HEK293 (cell line): ENCODE results near the gene NOXO1.

ENCODE experiments used
- KLF1 ChIP-seq: fragments of 450-650 bp; formaldehyde crosslinking; IDR thresholded peaks from 2 replicates; pipeline ENCODE4 v1.5.1; 2016; ENCODE audit warnings: missing biosample characterization, missing genetic modification characterization
- TCF7L2 ChIP-seq: IDR thresholded peaks from 2 replicates; pipeline ENCODE4 v1.6.1; 2011; ENCODE audit warnings: low read depth, mild to moderate bottlenecking, inconsistent platforms, low read length, moderate library complexity, borderline replicate concordance
- ZNF138 ChIP-seq: fragments of 450-650 bp; formaldehyde crosslinking; IDR thresholded peaks from 2 replicates; pipeline ENCODE4 v1.5.1; 2016; ENCODE audit warnings: missing biosample characterization, missing genetic modification characterization, borderline replicate concordance
- ZNF146 ChIP-seq: fragments of 450-650 bp; formaldehyde crosslinking; IDR thresholded peaks from 2 replicates; pipeline ENCODE4 v1.5.1; 2016; ENCODE audit warnings: missing biosample characterization, missing genetic modification characterization
- ZNF214 ChIP-seq: fragments of 450-650 bp; formaldehyde crosslinking; IDR thresholded peaks from 2 replicates; pipeline ENCODE4 v1.5.1; 2017; ENCODE audit warnings: missing biosample characterization, mild to moderate bottlenecking, missing genetic modification characterization, borderline replicate concordance
- ZNF394 ChIP-seq: fragments of 450-650 bp; formaldehyde crosslinking; IDR thresholded peaks from 2 replicates; pipeline ENCODE4 v1.5.1; 2016; ENCODE audit warnings: missing biosample characterization, missing genetic modification characterization, mild to moderate bottlenecking, moderate library complexity, borderline replicate concordance
- ZNF548 ChIP-seq: fragments of 450-650 bp; formaldehyde crosslinking; IDR thresholded peaks from 2 replicates; pipeline ENCODE4 v1.5.1; 2016; ENCODE audit warnings: missing biosample characterization, missing genetic modification characterization
- TF ChIP-seq, protein P1 (sequence below): fragments of 450-650 bp; formaldehyde crosslinking; IDR thresholded peaks from 2 replicates; pipeline ENCODE4 v1.5.1; 2016; ENCODE audit warnings: missing biosample characterization, missing genetic modification characterization
- TF ChIP-seq, protein P2 (sequence below): fragments of 450-650 bp; IDR thresholded peaks from 2 replicates; pipeline ENCODE4 v1.5.1; 2018; ENCODE audit warnings: missing biosample characterization, mild to moderate bottlenecking, missing genetic modification characterization
- TF ChIP-seq, protein P3 (sequence below): fragments of 450-650 bp; formaldehyde crosslinking; IDR thresholded peaks from 2 replicates; pipeline ENCODE4 v1.5.1; 2017; ENCODE audit warnings: missing biosample characterization, missing genetic modification characterization

DNA sequence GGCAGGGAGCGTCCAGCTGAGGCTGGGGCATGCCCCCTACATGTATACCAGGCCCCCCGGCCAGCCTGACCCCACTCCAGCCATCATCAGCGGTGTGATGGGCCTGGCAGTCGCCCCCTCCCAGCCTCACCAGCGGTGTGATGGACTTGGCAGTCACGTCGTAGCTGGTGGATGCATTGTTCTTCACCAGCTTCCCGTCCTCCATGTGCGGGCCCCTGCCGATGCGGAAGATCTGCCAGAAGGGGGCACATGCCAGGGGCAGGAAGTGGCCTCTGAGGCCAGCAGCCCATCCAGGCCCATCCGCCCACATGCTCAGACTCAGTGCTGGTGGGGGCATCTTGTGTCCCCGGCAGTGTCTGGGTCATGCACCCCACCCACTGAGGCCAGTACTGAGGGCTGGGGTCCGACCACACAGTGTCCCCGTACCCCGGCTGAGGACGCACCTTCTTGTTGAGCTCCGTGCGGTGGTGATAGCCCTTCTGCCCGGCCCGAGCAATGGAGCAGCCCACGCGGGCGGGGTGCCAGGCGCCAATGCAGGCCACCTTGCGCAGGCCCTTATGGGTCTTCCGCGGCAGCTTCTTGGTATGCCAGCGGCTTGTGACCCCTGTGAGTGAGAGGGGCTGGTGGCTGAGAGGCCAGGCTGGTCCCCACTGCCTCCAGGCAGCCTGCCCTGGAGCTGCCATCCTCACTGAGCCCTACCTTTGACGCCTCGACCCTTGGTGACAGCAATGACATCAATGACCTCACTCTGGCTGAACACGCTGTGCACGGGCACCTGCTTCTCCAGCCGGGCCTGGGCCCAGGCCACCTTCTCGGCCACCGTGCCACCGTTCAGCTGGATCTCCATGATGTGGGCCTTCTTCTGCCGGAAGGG, 34.5 kb downstream of the NOXO1 start:
- TF ChIP-seq TCF7L2: no peak
- no peak for TF ChIP-seq KLF1 (tag by site-specific recombination)
- TF ChIP-seq, protein P1, sequence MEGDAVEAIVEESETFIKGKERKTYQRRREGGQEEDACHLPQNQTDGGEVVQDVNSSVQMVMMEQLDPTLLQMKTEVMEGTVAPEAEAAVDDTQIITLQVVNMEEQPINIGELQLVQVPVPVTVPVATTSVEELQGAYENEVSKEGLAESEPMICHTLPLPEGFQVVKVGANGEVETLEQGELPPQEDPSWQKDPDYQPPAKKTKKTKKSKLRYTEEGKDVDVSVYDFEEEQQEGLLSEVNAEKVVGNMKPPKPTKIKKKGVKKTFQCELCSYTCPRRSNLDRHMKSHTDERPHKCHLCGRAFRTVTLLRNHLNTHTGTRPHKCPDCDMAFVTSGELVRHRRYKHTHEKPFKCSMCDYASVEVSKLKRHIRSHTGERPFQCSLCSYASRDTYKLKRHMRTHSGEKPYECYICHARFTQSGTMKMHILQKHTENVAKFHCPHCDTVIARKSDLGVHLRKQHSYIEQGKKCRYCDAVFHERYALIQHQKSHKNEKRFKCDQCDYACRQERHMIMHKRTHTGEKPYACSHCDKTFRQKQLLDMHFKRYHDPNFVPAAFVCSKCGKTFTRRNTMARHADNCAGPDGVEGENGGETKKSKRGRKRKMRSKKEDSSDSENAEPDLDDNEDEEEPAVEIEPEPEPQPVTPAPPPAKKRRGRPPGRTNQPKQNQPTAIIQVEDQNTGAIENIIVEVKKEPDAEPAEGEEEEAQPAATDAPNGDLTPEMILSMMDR (tag by site-specific recombination): no peak
- TF ChIP-seq ZNF146 (tag by site-specific recombination): no peak
- TF ChIP-seq ZNF394: no peak
- no peak for TF ChIP-seq ZNF214 (tag by site-specific recombination)
- TF ChIP-seq ZNF548 (tag by site-specific recombination): no peak
- TF ChIP-seq ZNF138 (tag by site-specific recombination): no peak
- TF ChIP-seq, protein P2, sequence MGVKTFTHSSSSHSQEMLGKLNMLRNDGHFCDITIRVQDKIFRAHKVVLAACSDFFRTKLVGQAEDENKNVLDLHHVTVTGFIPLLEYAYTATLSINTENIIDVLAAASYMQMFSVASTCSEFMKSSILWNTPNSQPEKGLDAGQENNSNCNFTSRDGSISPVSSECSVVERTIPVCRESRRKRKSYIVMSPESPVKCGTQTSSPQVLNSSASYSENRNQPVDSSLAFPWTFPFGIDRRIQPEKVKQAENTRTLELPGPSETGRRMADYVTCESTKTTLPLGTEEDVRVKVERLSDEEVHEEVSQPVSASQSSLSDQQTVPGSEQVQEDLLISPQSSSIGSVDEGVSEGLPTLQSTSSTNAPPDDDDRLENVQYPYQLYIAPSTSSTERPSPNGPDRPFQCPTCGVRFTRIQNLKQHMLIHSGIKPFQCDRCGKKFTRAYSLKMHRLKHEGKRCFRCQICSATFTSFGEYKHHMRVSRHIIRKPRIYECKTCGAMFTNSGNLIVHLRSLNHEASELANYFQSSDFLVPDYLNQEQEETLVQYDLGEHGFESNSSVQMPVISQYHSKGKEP: no peak
- TF ChIP-seq, protein P3, sequence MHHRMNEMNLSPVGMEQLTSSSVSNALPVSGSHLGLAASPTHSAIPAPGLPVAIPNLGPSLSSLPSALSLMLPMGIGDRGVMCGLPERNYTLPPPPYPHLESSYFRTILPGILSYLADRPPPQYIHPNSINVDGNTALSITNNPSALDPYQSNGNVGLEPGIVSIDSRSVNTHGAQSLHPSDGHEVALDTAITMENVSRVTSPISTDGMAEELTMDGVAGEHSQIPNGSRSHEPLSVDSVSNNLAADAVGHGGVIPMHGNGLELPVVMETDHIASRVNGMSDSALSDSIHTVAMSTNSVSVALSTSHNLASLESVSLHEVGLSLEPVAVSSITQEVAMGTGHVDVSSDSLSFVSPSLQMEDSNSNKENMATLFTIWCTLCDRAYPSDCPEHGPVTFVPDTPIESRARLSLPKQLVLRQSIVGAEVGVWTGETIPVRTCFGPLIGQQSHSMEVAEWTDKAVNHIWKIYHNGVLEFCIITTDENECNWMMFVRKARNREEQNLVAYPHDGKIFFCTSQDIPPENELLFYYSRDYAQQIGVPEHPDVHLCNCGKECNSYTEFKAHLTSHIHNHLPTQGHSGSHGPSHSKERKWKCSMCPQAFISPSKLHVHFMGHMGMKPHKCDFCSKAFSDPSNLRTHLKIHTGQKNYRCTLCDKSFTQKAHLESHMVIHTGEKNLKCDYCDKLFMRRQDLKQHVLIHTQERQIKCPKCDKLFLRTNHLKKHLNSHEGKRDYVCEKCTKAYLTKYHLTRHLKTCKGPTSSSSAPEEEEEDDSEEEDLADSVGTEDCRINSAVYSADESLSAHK (tag by site-specific recombination): no peak
